ENCODE data around the gene PPP1R36.

Gene PPP1R36

DNA sequence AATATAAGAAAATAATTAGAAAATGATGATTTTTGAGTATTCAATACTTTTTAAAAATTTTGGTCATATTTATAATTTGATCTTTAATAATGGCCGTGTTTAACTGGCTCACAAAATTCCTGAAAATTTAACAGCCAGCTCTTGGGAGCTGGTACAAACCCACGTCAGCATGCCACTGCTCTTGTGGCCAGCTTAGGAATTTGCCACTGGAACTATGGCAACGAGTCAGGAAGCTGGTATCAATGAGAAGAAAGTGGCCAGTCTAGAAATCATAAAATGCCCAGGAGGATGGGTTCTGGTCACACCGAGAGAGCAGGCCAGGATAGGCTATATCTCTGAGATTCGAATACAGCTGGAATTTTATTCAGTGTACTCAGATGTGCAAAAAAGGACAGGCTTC lies 82.3 kb downstream of the PPP1R36 start:
- TF ChIP-seq, protein P1, sequence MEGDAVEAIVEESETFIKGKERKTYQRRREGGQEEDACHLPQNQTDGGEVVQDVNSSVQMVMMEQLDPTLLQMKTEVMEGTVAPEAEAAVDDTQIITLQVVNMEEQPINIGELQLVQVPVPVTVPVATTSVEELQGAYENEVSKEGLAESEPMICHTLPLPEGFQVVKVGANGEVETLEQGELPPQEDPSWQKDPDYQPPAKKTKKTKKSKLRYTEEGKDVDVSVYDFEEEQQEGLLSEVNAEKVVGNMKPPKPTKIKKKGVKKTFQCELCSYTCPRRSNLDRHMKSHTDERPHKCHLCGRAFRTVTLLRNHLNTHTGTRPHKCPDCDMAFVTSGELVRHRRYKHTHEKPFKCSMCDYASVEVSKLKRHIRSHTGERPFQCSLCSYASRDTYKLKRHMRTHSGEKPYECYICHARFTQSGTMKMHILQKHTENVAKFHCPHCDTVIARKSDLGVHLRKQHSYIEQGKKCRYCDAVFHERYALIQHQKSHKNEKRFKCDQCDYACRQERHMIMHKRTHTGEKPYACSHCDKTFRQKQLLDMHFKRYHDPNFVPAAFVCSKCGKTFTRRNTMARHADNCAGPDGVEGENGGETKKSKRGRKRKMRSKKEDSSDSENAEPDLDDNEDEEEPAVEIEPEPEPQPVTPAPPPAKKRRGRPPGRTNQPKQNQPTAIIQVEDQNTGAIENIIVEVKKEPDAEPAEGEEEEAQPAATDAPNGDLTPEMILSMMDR (conservative IDR thresholded peaks at IDR 0.05), result no peak

DNA sequence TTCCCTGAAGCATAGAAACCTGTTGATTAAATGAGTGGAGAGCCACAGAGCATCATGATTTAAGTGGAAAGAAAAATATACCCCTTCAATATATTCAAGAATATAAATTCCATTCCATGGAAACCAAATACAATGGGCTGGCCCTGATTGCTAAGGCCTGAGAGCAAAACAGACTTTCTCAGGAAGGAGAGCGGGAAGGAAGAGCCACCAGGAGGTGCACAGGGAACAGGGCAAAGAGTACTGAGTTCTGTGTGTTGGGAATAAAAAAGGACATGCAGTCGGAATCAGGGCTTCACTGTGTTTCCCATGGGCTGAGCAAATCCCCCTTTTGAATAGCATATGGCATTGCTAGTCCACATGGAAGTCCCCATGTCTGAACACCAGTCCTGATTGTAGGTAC lies 84.8 kb downstream of the PPP1R36 start:
- H3K27ac ChIP-seq, result no peak overlapping the region
- TF ChIP-seq, protein P1 (conservative IDR thresholded peaks at IDR 0.05), result no peak

More for the DNA sequence above, 82.3 kb downstream of the PPP1R36 start:
- H3K27ac ChIP-seq, result peak overlapping the region; percentile 41

DNA sequence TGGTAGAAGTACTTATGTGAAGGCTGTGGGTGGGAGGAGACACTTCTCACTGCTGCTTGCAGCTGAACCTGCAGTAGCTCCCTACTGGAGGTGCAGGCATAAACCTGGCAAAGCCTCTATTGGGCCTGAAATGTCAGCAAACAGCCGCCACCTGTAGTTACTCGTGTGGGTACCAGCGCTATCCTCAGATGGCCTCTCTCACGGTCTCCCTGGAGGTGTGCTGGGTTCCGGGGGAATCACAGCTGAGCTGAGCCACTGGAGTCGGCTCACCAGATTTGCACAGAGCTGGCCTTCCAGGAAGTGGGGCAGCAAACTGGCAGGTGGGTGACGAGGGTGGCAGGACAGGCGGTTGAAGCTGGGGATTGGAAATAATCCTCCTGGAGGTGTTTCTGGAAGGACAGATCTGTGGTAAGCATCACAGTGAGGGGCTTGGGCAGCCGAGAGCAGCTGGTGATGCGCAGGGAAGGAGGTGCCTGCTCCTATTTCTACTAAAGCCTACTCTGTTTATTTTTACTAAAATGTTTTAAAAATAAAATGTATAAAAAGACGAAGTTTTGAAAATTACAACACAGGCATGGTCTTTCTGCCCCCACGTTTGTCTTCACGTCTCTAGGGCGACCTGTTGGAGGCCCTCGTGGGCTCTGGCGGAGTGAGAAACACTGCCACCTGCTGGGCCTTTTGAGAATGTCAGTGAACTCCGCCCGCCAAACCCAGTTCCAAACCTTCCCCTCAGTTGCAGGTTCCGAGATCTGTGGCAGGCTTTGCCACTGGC lies 86.6 kb downstream of the PPP1R36 start:
- H3K27ac ChIP-seq, result no peak overlapping the region
- TF ChIP-seq, protein P1 (conservative IDR thresholded peaks at IDR 0.05), result peak; percentile 90

DNA sequence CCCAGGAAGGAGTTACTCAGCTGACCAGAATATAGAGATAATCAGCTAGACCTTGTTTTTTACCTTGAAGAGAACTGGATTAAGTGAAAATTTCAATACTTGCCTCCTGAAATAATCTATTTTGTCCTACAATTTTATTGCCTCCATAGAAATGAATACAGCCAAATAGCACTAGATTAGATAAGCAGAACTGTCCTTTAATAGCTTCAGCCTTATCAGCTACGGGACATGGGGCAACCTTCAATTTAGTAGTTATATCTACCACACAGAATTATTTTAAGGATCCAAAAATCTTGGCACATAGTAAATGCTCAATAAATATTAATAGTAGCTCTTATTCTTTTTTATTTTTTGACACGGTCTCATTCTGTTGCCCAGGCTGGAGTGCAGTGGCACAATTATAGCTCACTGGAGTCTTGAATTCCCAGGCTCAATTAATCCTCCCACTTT lies 87.2 kb downstream of the PPP1R36 start:
- TF ChIP-seq, protein P1 (conservative IDR thresholded peaks at IDR 0.05), result peak; percentile 45
- H3K27ac ChIP-seq, result no peak overlapping the region

DNA sequence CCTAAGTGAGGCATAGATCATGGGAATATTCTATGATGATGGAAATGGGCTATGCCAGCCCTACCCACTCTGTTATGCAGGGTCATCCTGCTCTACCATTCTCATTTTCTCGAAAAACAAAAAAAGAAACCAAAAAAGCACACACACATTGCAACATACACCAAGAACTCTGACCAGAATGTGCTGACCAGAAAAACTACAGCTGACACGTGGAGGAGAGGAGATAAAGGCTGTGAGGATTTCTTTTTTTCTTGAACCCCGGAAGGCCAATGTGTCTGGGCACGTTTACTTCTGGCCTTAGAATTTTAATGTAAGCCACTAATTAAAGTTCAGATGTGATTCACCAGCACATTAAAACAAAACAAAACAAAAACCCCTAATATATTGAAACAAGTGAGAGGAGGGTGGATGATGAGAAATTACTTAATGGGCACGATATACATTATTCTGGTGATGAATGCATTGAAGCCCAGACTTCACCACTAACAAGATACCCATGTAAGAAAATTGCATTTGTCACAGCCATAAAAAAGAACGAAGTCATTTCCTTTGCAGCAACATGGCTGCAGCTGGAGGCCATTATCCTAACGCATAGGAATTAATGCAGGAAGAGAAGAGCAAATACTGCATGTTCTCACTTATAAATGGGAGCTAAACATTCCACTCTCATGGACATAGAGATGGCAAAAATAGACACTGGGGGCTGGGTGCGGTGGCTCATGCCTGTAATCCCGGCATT lies 88.1 kb downstream of the PPP1R36 start:
- H3K27ac ChIP-seq, result no peak overlapping the region
- TF ChIP-seq, protein P1 (conservative IDR thresholded peaks at IDR 0.05), result no peak

DNA sequence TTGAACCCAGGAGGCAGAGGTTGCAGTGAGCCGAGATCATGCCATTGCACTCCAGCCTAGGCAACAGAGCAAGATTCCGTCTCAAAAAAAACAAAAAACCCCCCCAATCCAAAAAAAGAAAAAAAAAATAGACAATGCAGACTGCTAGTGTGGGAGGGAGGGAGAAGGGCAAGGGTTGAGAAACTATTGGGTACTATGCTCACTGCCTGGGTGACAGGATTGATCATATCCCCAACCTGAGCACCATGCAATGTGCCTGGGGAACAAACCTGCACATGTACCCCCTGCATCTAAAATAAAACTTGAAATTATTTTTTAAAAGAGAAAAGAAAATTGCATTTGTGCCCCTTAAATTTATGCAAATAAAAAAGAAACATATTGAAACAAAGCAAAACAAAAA lies 88.9 kb downstream of the PPP1R36 start:
- TF ChIP-seq, protein P1 (conservative IDR thresholded peaks at IDR 0.05), result no peak
- H3K27ac ChIP-seq, result no peak overlapping the region
